Inflammatory macrophage treated with lipopolysaccharide for 1 hour (primary cell): ENCODE results near the gene VAV3.
"Not testable (repeated sequence)": the region's sequence is repeated elsewhere in the genome, so short reads cannot be mapped to it uniquely, and the experiment has no call there.

Experiments
- DNase-seq, 2 donors: peaks; one replicate each; pipeline ENCODE4 v3.0.0-alpha.2; 2020 to 2022

VAV3 gene

DNA sequence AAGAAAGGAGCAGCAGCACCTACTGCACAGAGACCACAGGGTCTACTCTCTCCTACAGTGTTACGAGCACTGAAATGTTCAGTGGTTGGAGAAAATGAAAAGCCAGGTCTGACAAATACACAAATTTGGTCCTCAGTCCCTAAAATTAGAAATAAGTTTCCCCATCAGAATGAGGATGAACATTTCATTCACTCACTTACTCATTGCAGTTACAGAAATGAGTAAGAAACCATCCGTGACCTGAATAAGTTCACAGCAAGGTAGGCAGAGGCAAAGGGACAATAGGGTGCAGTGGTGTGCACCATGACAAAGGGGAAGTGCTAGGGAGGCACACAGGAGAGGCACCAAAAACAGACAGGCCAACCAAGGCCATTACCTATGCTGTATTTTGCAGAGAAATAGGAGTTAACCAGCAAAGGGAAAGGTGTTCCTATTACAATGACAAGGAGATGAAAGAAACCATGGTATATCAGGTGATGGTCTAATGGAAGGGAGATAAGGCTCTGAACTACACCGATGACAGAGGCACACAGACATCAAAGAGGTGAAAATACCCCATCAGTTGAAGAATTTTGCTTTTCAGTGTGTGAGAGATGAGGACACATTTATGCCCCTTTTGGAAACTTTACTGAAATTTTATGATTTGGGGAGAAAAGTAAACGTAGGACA, 29.4 kb downstream of the VAV3 start:
- peak in 1 of 2 donors; percentile 22 for DNase-seq

DNA sequence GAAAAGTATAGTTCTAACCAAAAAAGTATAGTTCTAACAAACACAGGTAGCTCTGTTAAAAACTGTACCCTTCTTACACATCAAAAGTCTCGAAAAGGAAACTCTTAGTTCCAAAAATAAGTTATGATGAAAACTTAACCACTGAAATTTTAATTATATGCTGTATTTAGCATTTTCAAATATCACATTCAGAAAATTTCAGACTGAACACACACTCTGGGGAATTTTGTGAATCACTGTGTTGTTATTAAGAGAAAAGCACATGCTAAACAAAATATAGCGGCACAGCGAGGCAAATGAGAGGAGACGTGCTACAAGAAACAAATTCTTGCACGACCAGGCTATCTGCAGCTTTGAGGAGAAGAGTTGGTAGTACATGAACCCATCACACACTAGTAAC, 30.4 kb downstream of the VAV3 start:
- DNase-seq, result peak; percentile 21

DNA sequence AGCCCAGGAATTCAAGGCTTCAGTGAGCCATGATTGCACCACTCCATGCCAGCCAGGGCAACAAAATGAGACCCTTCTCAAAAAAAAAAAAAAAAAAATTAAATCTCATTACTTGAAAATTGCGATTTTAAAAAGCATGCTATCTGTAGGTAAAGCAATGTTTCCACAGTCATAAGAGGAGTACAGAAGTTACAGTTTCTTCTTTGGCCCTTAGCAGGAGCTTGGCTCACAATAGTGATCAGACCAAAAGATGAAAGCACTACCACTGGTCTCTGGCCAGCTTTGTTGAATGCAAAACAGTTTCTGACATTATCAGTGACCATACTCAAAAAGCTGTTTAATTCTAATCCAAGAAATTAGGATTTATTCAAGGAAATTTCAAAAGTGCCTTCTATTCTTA, 31.2 kb downstream of the VAV3 start:
- DNase-seq, result no peak

DNA sequence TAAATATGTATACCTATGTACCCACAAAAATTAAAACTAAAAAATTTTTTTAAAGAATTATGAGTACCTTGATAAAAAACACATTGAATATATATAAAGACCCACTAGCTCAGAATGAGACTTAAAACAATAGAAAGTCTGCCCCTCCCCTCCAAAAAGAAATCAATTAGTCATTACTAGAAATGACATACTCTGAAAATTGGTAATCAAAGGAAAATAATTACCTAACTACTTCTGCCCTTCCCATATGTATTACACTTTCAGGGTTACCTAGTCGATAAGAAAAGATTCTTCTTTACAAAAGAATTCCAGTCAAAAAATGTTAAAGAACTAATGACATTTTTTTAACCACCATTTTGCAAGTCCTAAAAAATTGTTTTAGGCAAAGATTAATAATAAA, 34.7 kb downstream of the VAV3 start:
- no peak for DNase-seq

DNA sequence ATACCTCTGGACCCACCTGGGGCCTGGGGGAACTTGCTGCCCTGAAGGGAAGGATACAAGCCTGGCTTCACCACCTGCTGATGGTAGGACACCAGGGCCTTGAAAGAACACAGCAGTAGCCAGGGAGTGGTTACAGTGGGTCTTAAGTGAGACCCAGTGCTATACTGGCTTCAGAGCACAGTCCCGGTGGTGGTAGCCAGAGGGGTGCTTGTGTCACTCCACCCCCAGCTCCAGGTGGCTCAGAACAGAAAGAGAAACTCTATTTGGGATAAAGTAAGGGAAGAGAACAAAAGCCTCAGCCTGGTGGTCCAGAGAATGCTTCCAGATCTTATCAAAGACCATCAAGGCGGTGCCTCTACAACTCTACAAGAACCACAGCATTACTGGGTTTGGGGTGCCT, 37.2 kb downstream of the VAV3 start:
- no peak for DNase-seq

DNA sequence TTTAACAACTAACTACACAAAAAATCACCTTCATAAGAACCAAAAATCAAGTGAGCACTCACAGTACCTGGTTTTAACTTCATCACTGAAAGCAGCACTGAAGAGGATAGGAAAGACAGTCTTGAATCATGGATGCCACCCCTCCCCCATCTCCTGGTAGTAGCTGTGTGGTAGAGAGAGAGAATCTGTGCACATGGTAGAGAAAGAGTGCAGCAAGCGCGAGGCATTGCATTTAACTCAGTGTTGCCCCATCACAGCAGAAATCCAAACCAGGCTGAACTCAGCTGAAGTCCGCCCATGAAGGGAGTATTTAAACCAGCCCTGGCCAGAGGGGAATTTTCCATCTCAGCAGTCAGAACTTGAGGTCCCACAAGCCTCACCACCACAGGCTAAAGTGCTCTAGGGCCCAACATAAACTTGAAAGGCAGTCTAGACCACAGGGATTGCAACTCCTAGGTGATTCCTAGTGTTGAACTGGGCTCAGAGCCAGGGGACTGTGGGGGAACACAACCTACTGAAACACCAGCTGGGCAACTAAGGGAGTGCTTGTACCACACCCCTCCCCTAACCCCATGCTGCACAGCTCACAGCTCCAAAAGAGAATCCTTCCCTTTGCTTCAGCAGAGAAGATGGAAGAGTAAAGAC, 38.4 kb downstream of the VAV3 start:
- DNase-seq, result no peak

DNA sequence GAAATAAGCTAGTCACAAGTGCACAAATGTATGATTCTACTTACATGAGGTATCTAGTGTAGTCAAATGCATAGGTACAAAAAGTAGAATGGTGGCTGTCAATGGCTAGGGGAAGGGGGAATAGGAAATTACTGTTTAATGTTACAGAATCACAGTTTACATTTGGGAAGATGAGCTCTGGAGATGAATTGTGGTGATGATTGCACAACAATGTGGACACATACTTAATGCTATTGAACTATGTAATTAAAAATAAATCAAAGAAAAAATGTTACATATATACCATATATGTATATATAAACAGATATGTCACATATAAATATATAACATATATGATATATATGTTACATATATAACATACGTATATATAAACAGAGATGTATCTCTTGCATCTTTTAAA, 39.4 kb downstream of the VAV3 start:
- no peak for DNase-seq

DNA sequence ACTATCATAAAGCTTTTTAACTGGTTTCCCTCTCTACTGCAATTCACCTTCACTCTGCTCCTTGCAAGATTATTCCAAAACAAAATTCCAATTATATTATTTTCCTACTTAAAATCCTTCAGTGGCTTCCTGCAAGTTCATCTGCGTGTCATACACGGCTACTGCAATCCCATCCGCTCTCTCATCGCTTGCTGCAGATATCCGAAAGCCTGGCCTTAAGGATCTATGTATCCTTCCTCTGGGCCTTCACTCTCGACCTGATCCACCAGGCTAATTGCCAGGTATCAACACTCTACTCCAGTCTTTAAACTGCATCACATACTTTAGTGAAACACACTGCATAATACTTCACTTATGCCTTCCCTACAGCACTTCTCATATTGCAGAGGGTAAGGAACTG, 44.0 kb downstream of the VAV3 start:
- no peak for DNase-seq

DNA sequence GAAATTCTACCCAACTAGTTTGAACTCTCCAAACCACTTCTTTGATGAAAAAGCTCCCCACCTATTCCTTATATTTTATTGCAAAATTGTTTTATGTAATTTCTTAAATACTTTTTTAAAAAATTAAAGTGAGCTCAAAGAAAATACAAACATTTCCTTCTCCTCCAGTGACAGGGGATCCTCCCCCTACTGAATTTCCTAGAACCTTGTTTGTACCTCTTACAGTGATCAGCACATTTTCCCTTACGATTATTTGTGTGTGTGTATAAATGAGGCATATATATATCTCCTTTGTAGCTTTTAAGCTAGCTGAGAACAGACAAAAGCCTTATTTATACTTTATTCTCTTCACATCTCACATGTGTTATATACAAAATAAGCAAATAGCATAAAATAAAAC, 44.4 kb downstream of the VAV3 start:
- no peak for DNase-seq

DNA sequence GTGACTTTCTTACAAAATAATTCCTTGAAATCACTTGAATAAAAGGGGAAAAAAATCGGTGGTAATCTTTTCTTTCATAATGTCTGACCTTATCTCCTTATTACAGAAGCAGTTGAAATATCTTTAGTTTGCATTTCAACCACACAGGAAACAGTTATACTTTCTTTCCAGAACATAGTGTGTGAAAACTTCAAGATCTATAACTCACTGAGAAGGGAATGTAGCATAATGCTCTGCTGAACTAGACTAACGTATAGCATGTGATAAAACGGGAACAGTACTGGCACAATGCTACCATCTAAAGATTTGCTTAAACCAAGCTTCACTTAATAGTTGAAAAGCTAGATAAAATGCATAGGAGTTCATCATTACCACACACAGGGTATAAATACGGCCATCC, 45.0 kb downstream of the VAV3 start:
- DNase-seq, result no peak

DNA sequence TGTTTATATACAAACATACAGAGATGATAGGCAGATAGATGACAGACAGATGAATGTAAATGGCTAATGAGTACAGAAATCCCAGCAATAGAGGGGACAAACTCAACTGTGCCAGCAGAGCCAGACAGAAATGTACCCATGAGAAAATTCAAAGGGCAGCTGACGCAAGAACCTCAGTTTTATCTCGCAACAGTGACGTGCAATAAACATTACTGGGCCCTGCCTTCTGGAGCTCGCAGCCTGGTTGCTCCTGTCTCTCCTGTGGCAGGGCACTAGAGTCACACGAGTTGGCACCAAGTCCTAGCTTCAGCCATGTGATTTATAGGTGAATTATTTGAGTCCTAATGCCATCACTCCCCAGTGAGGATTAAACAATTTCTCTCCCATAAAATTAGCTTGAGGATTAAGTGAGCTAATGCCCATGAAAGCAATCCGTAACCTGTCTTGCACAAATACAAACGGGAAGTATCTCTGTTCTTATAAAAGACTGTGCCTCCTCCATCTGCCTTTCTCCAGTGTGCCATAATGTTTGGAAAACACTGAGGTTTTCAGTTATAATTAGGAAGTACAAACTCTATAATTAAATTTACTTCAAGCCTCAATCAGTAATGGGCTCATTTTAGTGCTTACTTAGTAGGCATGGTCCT, 50.7 kb downstream of the VAV3 start:
- peak; percentile 43 to 56 for DNase-seq

DNA sequence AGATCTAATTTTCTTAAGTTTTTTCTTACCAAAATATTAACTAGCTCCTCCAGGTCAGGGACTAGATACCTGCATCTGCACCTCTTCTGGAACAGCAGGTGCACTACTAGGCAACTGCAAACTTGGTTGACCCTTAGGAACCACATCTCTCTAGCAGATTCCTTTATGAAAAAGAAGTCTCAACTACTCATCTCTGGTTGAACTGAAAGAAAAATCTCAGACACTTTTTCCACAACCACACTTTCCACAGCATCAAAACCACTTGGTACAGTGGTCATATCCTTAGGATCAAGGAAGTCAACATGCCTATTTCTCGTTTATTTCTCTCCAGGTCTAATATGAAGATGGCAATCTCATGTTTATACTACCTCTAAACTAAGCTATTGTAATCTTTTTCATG, 52.3 kb downstream of the VAV3 start:
- no peak for DNase-seq

DNA sequence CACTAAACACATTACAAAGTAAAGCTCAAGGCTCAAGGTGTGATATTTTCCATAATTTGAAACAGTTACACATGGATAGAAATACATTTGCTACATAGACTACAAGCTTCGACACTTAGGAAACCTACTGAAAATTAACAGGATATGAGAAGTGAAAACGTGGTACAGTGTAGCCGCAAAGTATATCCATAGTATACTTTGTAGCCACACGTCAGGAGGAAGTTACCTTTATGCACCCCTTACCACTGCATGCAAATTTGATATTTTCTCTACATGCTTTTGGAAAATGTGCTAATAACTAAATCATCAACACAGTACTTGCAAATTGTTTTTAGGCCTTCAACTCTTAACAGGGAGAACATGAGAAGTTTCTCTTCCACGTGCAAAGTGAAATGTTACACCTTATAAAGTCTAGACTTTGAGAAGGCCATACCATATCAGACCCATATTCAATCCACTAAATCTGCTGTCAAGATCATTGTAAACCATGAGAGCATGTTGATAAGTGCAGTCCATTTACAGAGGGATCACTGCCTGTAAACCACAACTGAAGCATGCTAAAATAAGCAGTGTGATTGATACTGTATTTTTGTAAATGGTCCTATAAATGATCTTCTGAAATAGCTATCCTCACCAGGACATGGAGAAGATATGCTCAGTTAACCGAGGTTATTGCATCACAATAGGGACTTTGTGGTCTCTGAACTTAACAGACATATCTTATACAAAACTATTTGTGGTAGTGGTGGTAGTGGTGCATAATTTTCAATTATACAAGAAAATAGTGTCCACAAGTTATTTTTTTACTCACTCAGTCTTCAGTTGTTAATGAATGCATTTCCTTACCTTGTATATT, 64.7 kb downstream of the VAV3 start:
- DNase-seq, result no peak

DNA sequence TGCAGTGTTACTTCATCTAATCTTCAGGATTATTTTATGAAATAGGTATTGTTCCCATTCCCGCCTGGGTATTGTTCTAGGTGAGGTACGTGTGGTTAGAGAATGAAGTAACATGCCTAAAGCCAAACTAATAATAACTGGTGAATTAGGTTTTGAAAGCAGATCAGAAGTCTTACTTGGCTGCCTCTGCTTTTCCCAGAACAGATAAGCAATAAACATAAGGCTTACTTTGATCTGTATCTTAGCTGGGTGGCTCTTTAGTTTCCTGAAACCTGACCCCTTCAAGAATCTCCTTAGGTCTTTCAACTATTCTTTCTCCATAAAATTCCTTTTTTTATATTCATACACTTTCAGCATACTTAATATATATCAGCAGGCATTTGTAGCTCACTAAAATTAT, 65.3 kb downstream of the VAV3 start:
- DNase-seq, result no peak

DNA sequence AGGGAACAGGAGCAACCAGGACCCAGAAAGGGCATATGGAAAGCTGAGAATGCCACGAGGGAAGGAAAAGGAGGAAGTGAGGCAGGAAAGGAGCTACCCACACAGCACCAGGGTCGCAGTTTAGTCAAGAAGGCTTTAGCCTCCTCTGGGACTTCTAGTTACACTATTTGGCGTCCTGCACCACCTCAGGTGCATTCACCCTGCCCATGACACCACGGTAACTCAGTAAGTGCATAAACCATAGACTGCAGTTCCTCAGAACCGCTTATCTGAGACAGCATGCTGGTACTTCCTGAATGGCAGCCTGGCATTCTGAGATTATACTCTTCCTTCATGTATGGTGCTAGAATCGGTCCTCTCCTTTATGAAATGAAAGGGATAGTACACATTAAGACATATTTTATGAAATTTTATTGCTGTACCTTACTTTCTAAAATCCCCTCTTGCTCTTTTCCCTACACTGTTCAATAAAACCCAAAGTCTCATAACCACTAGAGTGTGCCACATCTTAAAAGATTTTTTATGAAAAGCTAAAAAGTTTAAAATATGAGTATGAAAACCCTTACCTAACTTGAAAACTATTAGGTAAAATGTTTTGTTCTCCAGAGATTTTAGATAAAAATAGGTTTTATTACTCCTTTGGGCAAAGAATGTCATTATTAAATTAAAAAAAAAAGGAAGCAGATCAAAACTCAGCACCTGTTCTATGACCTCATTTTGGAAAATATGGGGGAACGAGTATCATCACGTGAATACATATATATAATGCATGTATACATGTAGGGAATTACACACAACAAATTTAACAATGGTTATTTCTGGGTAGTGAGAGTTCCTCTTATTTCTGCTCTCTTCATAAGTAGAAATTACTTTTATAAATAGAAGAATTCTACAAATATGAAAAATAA, 67.3 kb downstream of the VAV3 start:
- peak in 1 of 2 donors; percentile 33 for DNase-seq

DNA sequence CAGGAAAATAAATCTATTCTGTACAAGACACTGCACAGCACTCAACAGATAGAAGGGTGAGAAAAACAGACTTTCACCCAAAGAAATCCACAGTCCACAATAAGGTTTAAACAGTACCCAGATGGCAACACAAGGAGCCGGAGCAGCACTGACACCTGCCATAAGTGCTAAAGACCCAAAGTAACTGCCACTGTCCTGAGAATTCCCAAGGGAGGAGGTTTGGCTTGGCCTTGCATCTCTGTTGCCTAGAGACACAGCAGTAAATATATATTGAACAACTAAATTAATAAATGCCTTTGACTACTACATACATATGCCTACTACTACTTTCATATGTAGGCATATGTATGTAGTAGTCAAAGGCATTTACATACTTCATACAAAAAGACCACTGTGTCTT, 68.0 kb downstream of the VAV3 start:
- no peak for DNase-seq

DNA sequence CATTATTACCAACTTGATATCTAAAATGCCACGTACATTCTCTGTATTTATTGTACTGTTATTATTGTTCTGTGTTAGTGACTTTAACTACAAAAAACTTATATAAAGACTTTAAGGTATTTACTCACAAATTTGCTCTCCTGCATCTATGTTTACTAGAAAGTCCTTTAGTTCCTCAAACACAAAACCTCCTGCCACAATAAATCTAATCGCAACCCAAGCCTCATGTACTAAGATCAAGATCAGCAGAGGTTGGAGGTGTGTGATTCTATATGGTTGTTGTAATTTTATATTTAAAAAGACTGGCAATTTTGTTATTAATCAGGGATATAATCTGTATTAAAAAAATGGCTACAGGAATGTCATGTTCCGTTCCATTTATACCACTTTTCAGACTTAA, 68.6 kb downstream of the VAV3 start:
- DNase-seq, result no peak

DNA sequence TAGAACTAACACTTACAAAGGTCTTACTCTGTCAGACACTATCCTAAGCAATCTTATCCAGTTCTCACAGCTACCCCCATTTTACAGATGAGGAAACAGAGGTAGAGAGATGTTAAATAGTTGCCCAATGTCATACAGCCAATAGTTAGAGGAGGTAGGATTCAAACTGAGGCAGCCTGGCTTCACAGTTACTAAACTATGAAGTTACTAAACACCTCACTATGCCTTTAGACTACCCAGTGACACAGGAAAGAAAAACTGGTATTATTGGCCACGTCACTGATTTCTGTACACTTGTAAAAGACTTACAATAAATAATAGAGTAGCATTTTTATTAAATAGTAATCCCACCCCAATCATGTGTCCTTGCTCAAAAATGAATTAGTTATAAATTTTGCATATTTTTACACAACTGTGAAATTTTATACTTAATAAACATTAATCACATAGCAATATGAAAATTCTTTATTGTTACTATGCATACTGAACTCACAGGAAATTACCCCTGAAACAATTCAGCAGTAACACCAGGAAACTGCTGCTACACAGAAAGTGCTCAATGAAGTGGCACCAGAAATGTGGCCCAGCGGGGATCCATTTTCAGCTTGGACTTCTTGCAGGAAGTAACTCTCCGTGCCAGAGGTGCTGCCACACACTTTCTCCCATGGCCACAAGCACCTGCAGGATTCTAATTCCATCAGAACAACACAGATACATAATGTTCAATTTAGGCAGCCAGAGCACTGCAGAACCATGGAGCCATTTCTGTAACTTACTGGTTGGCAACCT, 69.4 kb downstream of the VAV3 start:
- no peak for DNase-seq

DNA sequence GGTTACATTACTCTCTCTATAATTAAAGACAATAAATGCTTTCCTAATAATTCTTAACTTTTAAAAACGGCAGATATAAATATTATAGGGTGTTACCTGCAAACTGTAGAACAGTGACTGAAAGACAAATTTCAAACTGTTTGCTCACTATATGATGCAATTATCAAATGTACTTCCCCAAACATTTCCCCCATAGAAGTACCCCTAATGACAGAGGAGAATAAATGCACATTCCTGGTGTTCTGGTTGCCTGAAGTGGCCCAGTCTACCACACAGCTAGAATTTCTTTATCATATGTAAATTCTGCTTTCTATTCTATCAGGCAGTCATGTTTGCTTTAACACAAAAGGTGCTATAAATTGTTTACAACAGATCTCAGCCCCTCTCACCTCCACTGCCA, 70.4 kb downstream of the VAV3 start:
- DNase-seq, result peak; percentile 32 to 35

DNA sequence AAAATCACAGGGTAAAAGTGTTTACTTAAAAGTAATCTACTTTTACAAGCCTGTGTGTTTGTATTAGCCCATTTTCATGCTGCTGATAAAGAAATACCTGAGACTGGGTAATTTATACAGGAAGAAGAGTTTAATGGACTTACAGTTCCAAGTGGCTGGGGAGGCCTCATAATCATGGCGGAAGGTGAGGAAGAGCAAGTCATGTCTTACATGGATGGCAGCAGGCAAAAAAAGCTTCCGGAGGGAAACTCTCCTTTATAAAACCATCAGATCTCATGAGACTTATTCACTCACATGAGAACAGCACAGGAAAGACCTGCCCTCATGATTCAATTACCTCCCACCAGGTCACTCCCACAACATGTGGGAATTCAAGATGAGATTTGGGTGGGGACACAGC, 71.6 kb downstream of the VAV3 start:
- not testable (repeated sequence) for DNase-seq

DNA sequence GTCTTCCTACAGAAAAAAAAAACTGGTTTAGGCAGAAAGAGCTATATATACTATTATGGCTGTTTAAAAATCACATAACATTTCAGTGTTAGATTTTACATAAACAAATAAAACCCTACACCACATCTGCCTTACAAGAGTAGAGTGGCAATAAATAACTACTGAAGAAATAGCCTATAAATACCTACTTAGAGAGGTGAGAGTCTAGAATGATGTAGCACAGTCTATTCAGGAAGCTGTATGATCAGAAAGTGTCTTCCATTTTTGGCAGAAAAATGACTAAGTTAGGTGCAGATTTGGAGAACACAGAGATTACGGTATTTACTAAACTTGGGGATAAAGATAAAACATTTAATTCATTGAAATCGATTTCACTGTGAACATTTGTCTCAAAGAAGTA, 75.5 kb downstream of the VAV3 start:
- DNase-seq, result no peak

DNA sequence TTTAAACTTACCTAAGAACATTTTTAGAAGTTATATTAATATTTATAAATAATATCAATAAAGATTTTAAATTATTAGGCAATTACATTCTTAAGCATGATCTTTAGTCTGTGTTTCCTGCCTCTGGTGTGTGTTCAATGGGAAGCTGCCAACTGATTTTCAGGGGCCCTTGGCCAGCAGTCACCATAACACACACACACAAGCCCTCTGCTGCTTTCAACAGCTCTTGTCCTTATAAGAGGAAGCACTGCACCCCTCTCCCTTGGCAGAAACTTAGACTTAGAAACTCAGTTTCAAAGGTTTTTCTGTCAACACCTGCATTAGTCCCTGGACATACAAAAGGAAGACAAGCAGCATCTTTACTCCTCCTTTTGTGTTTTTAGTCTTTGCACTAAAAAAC, 81.4 kb downstream of the VAV3 start:
- no peak for DNase-seq
